ENCODE measurements around the gene MYO15B.

MYO15B gene

GRCh38 chr17:75641343-75641742, 53.7 kb downstream of the MYO15B start:
- no peak for DNase-seq

GRCh38 chr17:75642182-75642783, 54.7 kb downstream of the MYO15B start:
- DNase-seq, result no peak

- DNase-seq, result no peak
Measured at GRCh38 chr17:75642784-75643642, 55.4 kb downstream of the MYO15B start.

- no peak for DNase-seq
Measured at GRCh38 chr17:75643643-75644017, 56.0 kb downstream of the MYO15B start.

GRCh38 chr17:75645501-75645888, 57.9 kb downstream of the MYO15B start:
- DNase-seq, result no peak

GRCh38 chr17:75645889-75646637, 58.5 kb downstream of the MYO15B start:
- no peak for DNase-seq

GRCh38 chr17:75646638-75646992, 59.0 kb downstream of the MYO15B start:
- DNase-seq, result no peak

GRCh38 chr17:75647061-75647460, 59.5 kb downstream of the MYO15B start:
- no peak for DNase-seq

- DNase-seq, result no peak
Measured at GRCh38 chr17:75647921-75648320, 60.3 kb downstream of the MYO15B start.

- no peak for DNase-seq
Measured at GRCh38 chr17:75649687-75650086, 62.1 kb downstream of the MYO15B start.

GRCh38 chr17:75650874-75651273, 63.3 kb downstream of the MYO15B start:
- DNase-seq, result no peak

- no peak for DNase-seq
Measured at GRCh38 chr17:75652341-75652740, 64.7 kb downstream of the MYO15B start.

GRCh38 chr17:75652934-75653549, 65.4 kb downstream of the MYO15B start:
- no peak for DNase-seq

- DNase-seq, result no peak
Measured at GRCh38 chr17:75654176-75654575, 66.6 kb downstream of the MYO15B start.

- DNase-seq, result no peak
Measured at GRCh38 chr17:75658237-75658636, 70.6 kb downstream of the MYO15B start.

GRCh38 chr17:75661531-75661930, 73.9 kb downstream of the MYO15B start:
- no peak for DNase-seq

GRCh38 chr17:75662511-75662910, 74.9 kb downstream of the MYO15B start:
- no peak for DNase-seq

- DNase-seq, result no peak
Measured at GRCh38 chr17:75664099-75664549, 76.5 kb downstream of the MYO15B start.

GRCh38 chr17:75665981-75666380, 78.4 kb downstream of the MYO15B start:
- no peak for DNase-seq

- peak; percentile 70 to 96 for DNase-seq
Measured at GRCh38 chr17:75666959-75667790, 79.6 kb downstream of the MYO15B start, which contains the start of the genes RECQL5 and SAP30BP. RECQL5 (minus strand) TSS chr17:75667154; CDS start chr17:75666557, 597 bp downstream. SAP30BP (plus strand) TSS chr17:75667338; CDS start chr17:75667373, 35 bp downstream.

- no peak for DNase-seq
Measured at GRCh38 chr17:75667825-75668224, 80.2 kb downstream of the MYO15B start.

- DNase-seq, result no peak
Measured at GRCh38 chr17:75668489-75668888, 80.9 kb downstream of the MYO15B start.

All from cerebellar nuclear complex (tissue), 1 donor.